Stomach (tissue), 9 donors: ENCODE data around the gene DEFB129. TPM values are rescaled to one million over a fixed set of nuclear protein-coding genes. Genes with fewer than 3 reads are reported as not detected.

ENCODE experiments used
- DNase-seq, 2 donors: peaks; one replicate each; pipeline versions ENCODE4 v3.0.0 to v3.0.0-alpha.2; 2013 to 2019
- H3K27ac ChIP-seq, 5 donors: fragments of 200-600 bp in 4 of 5; sonication (generic) in 4 of 5; one replicate each; pipeline ENCODE4 v1.5.1; 2013 to 2019; ENCODE audit warnings: mild to moderate bottlenecking in 1 of 5, moderate library complexity in 1 of 5
- H3K27me3 ChIP-seq, 3 donors: fragments of 200-600 bp; sonication (generic); one replicate each; pipeline ENCODE4 v1.5.1; 2017 to 2019; ENCODE audit warnings: mixed run types in 1 of 3
- H3K36me3 ChIP-seq, 4 donors: fragments of 200-600 bp; sonication (generic); 1 replicate in 3 of 4; 2 replicates in 1 of 4; pipeline ENCODE4 v1.5.1; 2016 to 2019
- H3K4me1 ChIP-seq, 4 donors: fragments of 200-600 bp; sonication (generic); one replicate each; pipeline ENCODE4 v1.5.1; 2016 to 2019
- H3K4me3 ChIP-seq, 4 donors: fragments of 200-600 bp; sonication (generic) in 3 of 4; one replicate each; pipeline ENCODE4 v1.5.1; 2016 to 2019; ENCODE audit warnings: mild to moderate bottlenecking in 1 of 4
- H3K9me3 ChIP-seq, 4 donors: fragments of 200-600 bp; sonication (generic); one replicate each; pipeline ENCODE4 v1.5.1; 2016 to 2019
- CTCF ChIP-seq, 7 experiments: fragments of 450-650 bp in 4 of 7; fragments of 200-600 bp in 3 of 7; sonication (generic) in 3 of 7; IDR thresholded peaks; one replicate each; pipeline ENCODE4 v1.5.1; 2016 to 2019; ENCODE audit warnings: antibody characterized with exemption in 7 of 7, control low read depth in 2 of 7, mild to moderate bottlenecking in 1 of 7
- EP300 ChIP-seq: sonication (generic); formaldehyde crosslinking; IDR thresholded peaks from one replicate; pipeline ENCODE4 v1.6.1; 2017; ENCODE audit warnings: antibody characterized with exemption
- POLR2A ChIP-seq, 4 donors: fragments of 450-650 bp; IDR thresholded peaks; one replicate each; pipeline ENCODE4 v1.6.1; 2016; ENCODE audit warnings: antibody characterized with exemption in 4 of 4, control low read depth in 2 of 4, mild to moderate bottlenecking in 1 of 4, moderate library complexity in 1 of 4
- POLR2AphosphoS5 ChIP-seq, 3 donors: sonication (generic); formaldehyde crosslinking; IDR thresholded peaks; one replicate each; pipeline ENCODE4 v1.6.1; 2016; ENCODE audit warnings: antibody characterized with exemption in 3 of 3
- WGBS, 5 donors: extraction: QIAGEN DNeasy Blood & Tissue Kit in 3 of 5; methylation state at CpG; one replicate each; pipeline versions ENCODE4 v1.1.5 to v1.1.7; 2013 to 2018; 5-methylcytosine and 5-hydroxymethylcytosine counted together
- intact Hi-C: fragments of 100-400 bp; cut with DNase I; formaldehyde crosslinking; loops from one replicate; pipeline ENCODE4 v1.15.1; 2023; ENCODE audit warnings: low total_unique reads
- polyA plus RNA-seq, 3 donors: library from polyadenylated mRNA; stranded (reverse); fragments of 200-250 nt; gene quantifications; one replicate each; pipeline ENCODE4 v1.2.3, GENCODE V29; 2013
- total RNA-seq, 5 donors: library from RNA; depleted of rRNA; stranded (reverse); fragments of >200 nt; gene quantifications; one replicate each; pipeline versions ENCODE4 v1.1.0 to v1.2.3, GENCODE V29; 2014 to 2016
- donor health status: healthy with polysubstance abuse.
- donor health status: Bipolar disorder and iron deficiency.
- donor health status: healthy.

The DEFB129 gene
- total and polyA plus RNA-seq, 8 donors = not detected

GRCh38 chr20:237489-237888 lies 10.4 kb downstream of the DEFB129 start:
- intact Hi-C loops = no loop called here

GRCh38 chr20:237929-238328 lies 10.9 kb downstream of the DEFB129 start:
- intact Hi-C loops = no loop called here
- peak in 1 of 2 donors; percentile 4 for DNase-seq
- no peak overlapping the region for H3K4me3 ChIP-seq
- H3K9me3 ChIP-seq = no peaks in the 10 kb centered on the region
- 56 to 68% (median 59%) methylated on average over 3 of the region's 3 CpGs for WGBS, 5 donors
- no peak overlapping the region for H3K27ac ChIP-seq
- TF ChIP-seq POLR2AphosphoS5 (IDR thresholded peaks at IDR 0.05) = no peak
- no peak for TF ChIP-seq POLR2A (IDR thresholded peaks at IDR 0.05)
- TF ChIP-seq EP300 = no peak
- TF ChIP-seq CTCF (IDR thresholded peaks at IDR 0.05) = no peak
- peaks cover 0 to 5% (median 0%) of the 10 kb centered on the region in 3 donors for H3K27me3 ChIP-seq
- H3K36me3 ChIP-seq = no peaks in the 10 kb centered on the region
- peaks cover 0 to 4% (median 0%) of the 10 kb centered on the region in 4 donors for H3K4me1 ChIP-seq

More at GRCh38 chr20:237489-237888, 10.4 kb downstream of the DEFB129 start:
- Histone ChIP-seq H3K27ac (no peak overlapping the region), H3K4me3 (no peak overlapping the region), H3K4me1 (peaks cover 0 to 4% (median 0%) of the 10 kb centered on the region in 4 donors), H3K36me3 (no peaks in the 10 kb centered on the region), H3K27me3 (peaks cover 0 to 5% (median 0%) of the 10 kb centered on the region in 3 donors), H3K9me3 (no peaks in the 10 kb centered on the region)
- DNase-seq = peak in 1 of 2 donors; percentile 20
- WGBS, 5 donors = 39 to 60% (median 53%) methylated on average over 4 of the region's 4 CpGs
- no peak for TF ChIP-seq CTCF (IDR thresholded peaks at IDR 0.05)
- no peak for TF ChIP-seq POLR2AphosphoS5 (IDR thresholded peaks at IDR 0.05)

GRCh38 chr20:242905-243304 lies 15.8 kb downstream of the DEFB129 start:
- Histone ChIP-seq H3K36me3 (no peaks in the 10 kb centered on the region), H3K27ac (no peak overlapping the region), H3K4me3 (no peak overlapping the region), H3K4me1 (no peaks in the 10 kb centered on the region), H3K27me3 (peaks cover 0 to 5% (median 0%) of the 10 kb centered on the region in 3 donors), H3K9me3 (peaks cover 0 to 9% (median 2%) of the 10 kb centered on the region in 4 donors)
- intact Hi-C loops = no loop called here
- whole genome bisulfite sequencing, 5 donors = 88 to 92% (median 90%) methylated on average over 2 of the region's 2 CpGs
- TF ChIP-seq EP300 (no peak), POLR2AphosphoS5 (IDR thresholded peaks at IDR 0.05) (no peak), CTCF (IDR thresholded peaks at IDR 0.05) (no peak), POLR2A (IDR thresholded peaks at IDR 0.05) (no peak)
- no peak for DNase-seq

DNA sequence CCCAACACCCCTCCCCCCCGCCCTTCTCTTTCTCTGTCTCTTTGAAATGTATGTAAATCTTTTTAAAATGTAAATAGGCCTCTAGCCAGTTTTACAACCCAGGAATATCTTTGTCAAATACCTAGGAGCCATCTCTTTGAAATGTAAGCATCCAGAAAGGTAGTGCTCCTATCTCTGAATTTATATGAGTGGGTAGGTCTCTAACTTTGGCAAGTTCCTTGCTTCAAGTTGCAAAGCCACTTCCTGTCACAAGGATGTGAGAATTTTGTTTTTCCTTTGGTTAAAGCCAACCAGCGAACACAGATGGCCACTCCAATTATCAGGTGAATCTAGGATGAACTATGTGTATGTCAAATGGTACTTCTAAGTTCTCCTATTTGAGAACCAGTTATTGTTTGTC lies 24.3 kb downstream of the DEFB129 start:
- H3K4me3 ChIP-seq = no peak overlapping the region
- intact Hi-C loops = no loop called here
- no peak overlapping the region for H3K27ac ChIP-seq
- peaks cover 0 to 23% (median 0%) of the 10 kb centered on the region in 3 donors for H3K27me3 ChIP-seq
- peaks cover 0 to 9% (median 2%) of the 10 kb centered on the region in 4 donors for H3K9me3 ChIP-seq
- no peaks in the 10 kb centered on the region for H3K4me1 ChIP-seq
- WGBS, 5 donors = 40 to 60% (median 50%) methylated on average over 2 of the region's 2 CpGs
- no peak for TF ChIP-seq CTCF (IDR thresholded peaks at IDR 0.05)
- no peak for TF ChIP-seq POLR2AphosphoS5 (IDR thresholded peaks at IDR 0.05)
- DNase-seq = no peak
- H3K36me3 ChIP-seq = no peaks in the 10 kb centered on the region
